ENCODE data around the gene CXCL9.

- no peak for TF ChIP-seq POLR2AphosphoS5 (IDR thresholded peaks at IDR 0.05)
- no peak for TF ChIP-seq CTCF (IDR thresholded peaks at IDR 0.05)
Observed at GRCh38 chr4:76007089-76007862, at the start of gene CXCL9.
